GM21619 (cell line): ENCODE results near the gene CLEC4M.
"Not testable (repeated sequence)": the region's sequence is repeated elsewhere in the genome, so short reads cannot be mapped to it uniquely, and the experiment has no call there.

Source experiments
- ATAC-seq: cut with Tn5 transposase; IDR thresholded peaks from one replicate; pipeline ENCODE4 v1.9.1; 2021; ENCODE audit not compliant: unreplicated experiment

CLEC4M gene

GRCh38 chr19:7740682-7741054, 22.4 kb upstream of the CLEC4M start:
- no peak for ATAC-seq

GRCh38 chr19:7742575-7742974, 20.5 kb upstream of the CLEC4M start:
- ATAC-seq, result no peak

- no peak for ATAC-seq
Measured at GRCh38 chr19:7742991-7743390, 20.1 kb upstream of the CLEC4M start.

GRCh38 chr19:7743425-7743841, 19.6 kb upstream of the CLEC4M start:
- no peak for ATAC-seq

GRCh38 chr19:7744199-7744786, 18.8 kb upstream of the CLEC4M start:
- ATAC-seq, result no peak

- no peak for ATAC-seq
Measured at GRCh38 chr19:7744871-7745650, 18.0 kb upstream of the CLEC4M start.

GRCh38 chr19:7746306-7746705, 16.7 kb upstream of the CLEC4M start:
- not testable (repeated sequence) for ATAC-seq

GRCh38 chr19:7746903-7747884, 15.8 kb upstream of the CLEC4M start, which contains the start of gene CD209:
Gene CD209 (minus strand): TSS chr19:7747534. CDS start chr19:7747511, 23 bp downstream.
- ATAC-seq, result no peak

GRCh38 chr19:7748171-7748570, 14.9 kb upstream of the CLEC4M start:
- ATAC-seq, result no peak

GRCh38 chr19:7748756-7749155, 14.3 kb upstream of the CLEC4M start:
- no peak for ATAC-seq

- no peak for ATAC-seq
Measured at GRCh38 chr19:7751157-7751783, 11.8 kb upstream of the CLEC4M start.

- no peak for ATAC-seq
Measured at GRCh38 chr19:7756258-7756657, 6.8 kb upstream of the CLEC4M start.

GRCh38 chr19:7757358-7757757, 5.7 kb upstream of the CLEC4M start:
- no peak for ATAC-seq

- ATAC-seq, result no peak
Measured at GRCh38 chr19:7759156-7759555, 3.9 kb upstream of the CLEC4M start.

GRCh38 chr19:7763696-7764095, 653 bp downstream of the CLEC4M start:
- no peak for ATAC-seq

GRCh38 chr19:7764157-7764556, 1.1 kb downstream of the CLEC4M start:
- not testable (repeated sequence) for ATAC-seq

GRCh38 chr19:7765043-7765442, 2.0 kb downstream of the CLEC4M start:
- ATAC-seq, result not testable (repeated sequence)

- no peak for ATAC-seq
Measured at GRCh38 chr19:7766535-7766934, 3.5 kb downstream of the CLEC4M start.

GRCh38 chr19:7767487-7767886, 4.4 kb downstream of the CLEC4M start:
- ATAC-seq, result no peak

GRCh38 chr19:7769171-7769570, 6.1 kb downstream of the CLEC4M start:
- no peak for ATAC-seq

- ATAC-seq, result no peak
Measured at GRCh38 chr19:7771072-7771471, 8.0 kb downstream of the CLEC4M start.
